HL-60 (cell line): ENCODE results near the gene GMDS.

Experiments used
- DNase-seq, 2 experiments: peaks; one replicate each; pipeline ENCODE4 v3.0.0-alpha.2; 2010 to 2020; ENCODE audit warnings: low read depth in 1 of 2, low spot score in 1 of 2
- H3K27ac ChIP-seq: fragments of 250-450 bp; sonication (Bioruptor Pico); replicated peaks from 2 replicates; pipeline ENCODE4 v1.5.1; 2020; ENCODE audit warnings: mild to moderate bottlenecking, moderate library complexity
- H3K27me3 ChIP-seq: fragments of 250-450 bp; sonication (Bioruptor Pico); 2 replicates; pipeline ENCODE4 v1.5.1; 2021; ENCODE audit warnings: mild to moderate bottlenecking, moderate library complexity; ENCODE audit not compliant: insufficient read depth, poor library complexity, severe bottlenecking
- H3K4me3 ChIP-seq: replicated peaks from 2 replicates; pipeline ENCODE4 v1.5.1; 2011; ENCODE audit warnings: mild to moderate bottlenecking, control low read depth, low read length; ENCODE audit not compliant: insufficient read depth
- CTCF ChIP-seq: IDR thresholded peaks from one replicate; pipeline ENCODE4 v1.5.1; 2011; ENCODE audit warnings: low read length, control low read depth, inconsistent platforms; ENCODE audit not compliant: insufficient read depth
- GABPA ChIP-seq: IDR thresholded peaks from 2 replicates; pipeline ENCODE4 v1.6.1; 2012; ENCODE audit warnings: low read depth
- POLR2AphosphoS5 ChIP-seq: IDR thresholded peaks from 2 replicates; pipeline ENCODE4 v1.6.1; 2012; ENCODE audit warnings: low read depth
- REST ChIP-seq: IDR thresholded peaks from 2 replicates; pipeline ENCODE4 v1.6.1; 2012; ENCODE audit warnings: low read depth; ENCODE audit not compliant: insufficient replicate concordance
- SPI1 ChIP-seq: IDR thresholded peaks from 2 replicates; pipeline ENCODE4 v1.6.1; 2012; ENCODE audit warnings: low read depth, mild to moderate bottlenecking, borderline replicate concordance

GMDS gene

GRCh38 chr6:1619098-1619672, 626.2 kb downstream of the GMDS start:
- Histone ChIP-seq H3K4me3 (no peak overlapping the region), H3K27ac (no peak overlapping the region), H3K27me3 (peaks cover 27% of the 10 kb centered on the region)
- DNase-seq, result no peak
- no peak for TF ChIP-seq SPI1
- no peak for TF ChIP-seq GABPA
- TF ChIP-seq REST, result no peak
- no peak for TF ChIP-seq CTCF
- no peak for TF ChIP-seq POLR2AphosphoS5

GRCh38 chr6:1618311-1619097, 626.9 kb downstream of the GMDS start:
- Histone ChIP-seq H3K27me3 (peaks cover 34% of the 10 kb centered on the region), H3K27ac (no peak overlapping the region), H3K4me3 (no peak overlapping the region)
- TF ChIP-seq GABPA (no peak), SPI1 (no peak)
- no peak for DNase-seq

- TF ChIP-seq POLR2AphosphoS5 (no peak), SPI1 (no peak), CTCF (no peak), GABPA (no peak), REST (no peak)
- DNase-seq, result no peak
- H3K27ac ChIP-seq, result no peak overlapping the region
- H3K4me3 ChIP-seq, result no peak overlapping the region
- peaks cover 42% of the 10 kb centered on the region for H3K27me3 ChIP-seq
Measured at GRCh38 chr6:1617466-1618310, 627.7 kb downstream of the GMDS start.
